ENCODE data around the gene ZBTB9.

The ZBTB9 gene, protein sequence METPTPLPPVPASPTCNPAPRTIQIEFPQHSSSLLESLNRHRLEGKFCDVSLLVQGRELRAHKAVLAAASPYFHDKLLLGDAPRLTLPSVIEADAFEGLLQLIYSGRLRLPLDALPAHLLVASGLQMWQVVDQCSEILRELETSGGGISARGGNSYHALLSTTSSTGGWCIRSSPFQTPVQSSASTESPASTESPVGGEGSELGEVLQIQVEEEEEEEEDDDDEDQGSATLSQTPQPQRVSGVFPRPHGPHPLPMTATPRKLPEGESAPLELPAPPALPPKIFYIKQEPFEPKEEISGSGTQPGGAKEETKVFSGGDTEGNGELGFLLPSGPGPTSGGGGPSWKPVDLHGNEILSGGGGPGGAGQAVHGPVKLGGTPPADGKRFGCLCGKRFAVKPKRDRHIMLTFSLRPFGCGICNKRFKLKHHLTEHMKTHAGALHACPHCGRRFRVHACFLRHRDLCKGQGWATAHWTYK

DNA sequence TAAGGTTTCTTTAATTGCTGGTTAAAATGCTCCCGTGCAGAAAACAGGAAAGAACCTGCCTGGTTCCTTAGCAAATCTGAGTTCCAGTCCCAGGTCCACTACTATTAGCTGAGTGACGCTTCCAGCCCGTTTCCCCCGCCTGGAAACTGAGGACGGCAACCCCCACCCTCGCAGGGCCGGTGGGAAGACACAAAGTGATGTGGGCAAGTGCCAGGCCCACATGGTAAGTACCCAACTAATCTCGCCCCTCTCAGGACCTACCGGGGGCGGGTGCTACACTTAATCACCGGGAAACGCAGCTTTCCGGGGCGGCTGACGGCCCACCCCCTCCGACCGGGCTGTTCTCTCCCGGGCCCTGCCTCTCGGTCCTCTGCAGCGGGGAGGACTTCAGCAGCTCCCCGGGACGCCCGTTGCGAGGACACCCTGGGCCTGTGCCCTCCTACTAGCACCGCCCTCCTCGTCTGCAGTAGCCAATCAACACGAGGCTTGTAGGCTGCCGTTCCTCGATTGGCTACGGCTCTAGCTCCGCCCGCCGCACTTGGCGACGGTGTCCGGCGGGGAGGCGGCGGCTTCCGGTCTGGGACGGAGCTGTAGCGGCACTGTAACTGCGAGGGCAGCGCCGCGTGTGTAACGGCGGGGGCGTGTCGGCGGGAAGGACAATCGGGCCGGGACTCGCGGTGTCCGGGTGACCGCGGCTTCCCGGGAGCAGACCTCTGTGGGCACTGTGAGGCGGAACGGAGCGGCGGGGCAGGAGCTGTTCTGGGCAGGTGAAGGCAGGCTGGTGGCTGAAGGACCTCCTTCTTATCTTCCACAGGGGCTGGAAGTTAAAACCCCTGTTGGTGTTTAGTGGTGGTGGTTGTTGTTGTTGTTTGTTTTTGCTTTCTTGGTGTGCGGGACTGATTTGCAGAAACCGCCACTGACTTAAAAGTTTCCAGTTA is at the start of gene ZBTB9:
Gene ZBTB9, plus strand, starts transcription at position 568 of the 938 bp plus-strand sequence. CDS start 525 bp downstream, outside the sequence.
- peak; percentile 89 to 97 for DNase-seq

DNA sequence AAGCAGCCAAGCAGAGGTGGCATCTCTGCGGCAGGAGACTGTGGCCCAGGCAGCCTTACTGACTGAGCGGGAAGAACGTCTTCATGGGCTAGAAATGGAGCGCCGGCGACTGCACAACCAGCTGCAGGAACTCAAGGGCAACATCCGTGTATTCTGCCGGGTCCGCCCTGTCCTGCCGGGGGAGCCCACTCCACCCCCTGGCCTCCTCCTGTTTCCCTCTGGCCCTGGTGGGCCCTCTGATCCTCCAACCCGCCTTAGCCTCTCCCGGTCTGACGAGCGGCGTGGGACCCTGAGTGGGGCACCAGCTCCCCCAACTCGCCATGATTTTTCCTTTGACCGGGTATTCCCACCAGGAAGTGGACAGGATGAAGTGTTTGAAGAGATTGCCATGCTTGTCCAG is 49.5 kb upstream of the ZBTB9 start:
- no peak for DNase-seq

DNA sequence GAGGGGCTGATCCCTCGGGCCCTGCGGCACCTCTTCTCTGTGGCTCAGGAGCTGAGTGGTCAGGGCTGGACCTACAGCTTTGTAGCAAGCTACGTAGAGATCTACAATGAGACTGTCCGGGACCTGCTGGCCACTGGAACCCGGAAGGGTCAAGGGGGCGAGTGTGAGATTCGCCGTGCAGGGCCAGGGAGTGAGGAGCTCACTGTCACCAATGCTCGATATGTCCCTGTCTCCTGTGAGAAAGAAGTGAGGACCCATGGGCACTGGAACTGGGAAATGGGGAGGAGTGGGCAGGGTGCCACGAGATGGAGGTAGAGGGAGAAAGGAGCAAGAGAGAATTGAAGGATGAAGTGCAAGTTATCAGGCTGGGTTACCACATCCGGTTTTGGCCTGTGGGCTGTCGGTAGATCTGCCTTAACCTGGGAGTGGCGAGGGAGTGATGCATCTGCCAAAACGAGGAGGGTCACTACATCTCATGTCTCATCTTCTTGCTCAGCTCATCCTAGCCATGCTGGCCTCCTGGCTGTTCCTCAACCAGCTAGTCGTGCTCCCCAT is 48.9 kb upstream of the ZBTB9 start:
- DNase-seq, result no peak

DNA sequence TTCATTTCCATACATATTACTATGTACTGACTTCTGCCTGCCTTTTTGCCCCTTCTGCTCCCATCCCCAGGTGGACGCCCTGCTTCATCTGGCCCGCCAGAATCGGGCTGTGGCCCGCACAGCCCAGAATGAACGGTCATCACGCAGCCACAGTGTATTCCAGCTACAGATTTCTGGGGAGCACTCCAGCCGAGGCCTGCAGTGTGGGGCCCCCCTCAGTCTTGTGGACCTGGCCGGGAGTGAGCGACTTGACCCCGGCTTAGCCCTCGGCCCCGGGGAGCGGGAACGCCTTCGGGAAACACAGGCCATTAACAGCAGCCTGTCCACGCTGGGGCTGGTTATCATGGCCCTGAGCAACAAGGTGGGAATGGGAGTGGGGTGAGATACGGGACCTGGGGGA is 48.2 kb upstream of the ZBTB9 start:
- DNase-seq, result no peak

DNA sequence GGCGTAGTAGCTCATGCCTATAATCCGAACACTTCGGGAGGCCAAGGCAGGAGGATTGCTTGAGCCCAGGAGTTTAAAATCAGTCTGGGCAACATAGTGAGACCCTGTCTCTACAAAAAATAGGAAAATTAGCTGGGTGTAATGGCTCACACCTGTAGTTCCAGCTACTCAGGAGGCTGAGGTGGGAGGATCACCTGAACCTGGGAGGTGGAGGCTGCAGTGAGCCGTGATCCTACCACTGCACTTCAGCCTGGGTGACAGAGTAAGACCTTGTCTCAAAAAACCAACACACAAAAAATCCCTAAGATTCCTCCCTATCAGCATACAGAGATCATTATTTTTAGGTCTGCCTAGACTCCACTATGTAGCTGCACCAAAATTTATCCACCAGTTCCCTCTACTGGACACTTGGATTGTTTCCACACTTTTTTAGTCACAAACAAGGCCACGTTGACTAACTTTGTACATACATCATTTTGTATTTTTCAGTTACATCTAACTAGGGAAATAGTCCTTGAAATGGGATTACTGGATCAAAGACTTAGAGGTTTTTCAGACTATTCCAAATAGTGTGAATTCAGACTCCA is 47.2 kb upstream of the ZBTB9 start:
- DNase-seq, result no peak

DNA sequence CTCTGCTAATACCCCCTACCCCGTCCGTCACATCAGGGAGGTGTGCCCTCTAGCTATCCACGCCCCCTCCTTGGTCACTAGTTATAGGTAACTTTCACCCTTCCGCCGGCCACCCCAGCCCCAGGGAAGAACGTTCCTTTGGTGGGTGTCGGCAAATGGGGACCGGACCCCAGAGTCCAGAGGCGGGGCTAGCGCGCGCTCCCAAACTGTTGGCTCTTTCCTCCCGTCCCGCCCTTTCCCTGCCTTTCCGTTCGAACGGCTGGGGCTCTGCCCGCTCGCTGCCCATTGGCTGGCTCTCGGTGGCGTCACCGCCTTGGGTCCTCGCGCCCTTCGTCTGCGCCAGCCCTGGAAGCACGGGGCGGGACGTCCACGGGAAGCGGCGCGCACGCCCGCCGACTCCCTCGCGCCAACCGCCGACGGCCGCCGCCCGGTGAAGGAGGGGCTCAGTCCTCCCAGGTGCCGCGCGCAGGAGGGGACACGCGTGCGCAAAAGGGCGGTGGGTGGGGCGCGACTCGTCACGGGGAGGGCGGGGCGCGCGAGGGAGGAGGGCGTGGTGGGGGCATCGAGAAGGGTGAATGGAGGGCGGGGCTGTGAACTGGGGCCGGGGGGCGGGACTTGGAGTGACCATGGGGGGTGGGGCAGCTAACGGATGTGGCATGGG is 44.2 kb upstream of the ZBTB9 start:
- DNase-seq, result peak; percentile 94 to 99

DNA sequence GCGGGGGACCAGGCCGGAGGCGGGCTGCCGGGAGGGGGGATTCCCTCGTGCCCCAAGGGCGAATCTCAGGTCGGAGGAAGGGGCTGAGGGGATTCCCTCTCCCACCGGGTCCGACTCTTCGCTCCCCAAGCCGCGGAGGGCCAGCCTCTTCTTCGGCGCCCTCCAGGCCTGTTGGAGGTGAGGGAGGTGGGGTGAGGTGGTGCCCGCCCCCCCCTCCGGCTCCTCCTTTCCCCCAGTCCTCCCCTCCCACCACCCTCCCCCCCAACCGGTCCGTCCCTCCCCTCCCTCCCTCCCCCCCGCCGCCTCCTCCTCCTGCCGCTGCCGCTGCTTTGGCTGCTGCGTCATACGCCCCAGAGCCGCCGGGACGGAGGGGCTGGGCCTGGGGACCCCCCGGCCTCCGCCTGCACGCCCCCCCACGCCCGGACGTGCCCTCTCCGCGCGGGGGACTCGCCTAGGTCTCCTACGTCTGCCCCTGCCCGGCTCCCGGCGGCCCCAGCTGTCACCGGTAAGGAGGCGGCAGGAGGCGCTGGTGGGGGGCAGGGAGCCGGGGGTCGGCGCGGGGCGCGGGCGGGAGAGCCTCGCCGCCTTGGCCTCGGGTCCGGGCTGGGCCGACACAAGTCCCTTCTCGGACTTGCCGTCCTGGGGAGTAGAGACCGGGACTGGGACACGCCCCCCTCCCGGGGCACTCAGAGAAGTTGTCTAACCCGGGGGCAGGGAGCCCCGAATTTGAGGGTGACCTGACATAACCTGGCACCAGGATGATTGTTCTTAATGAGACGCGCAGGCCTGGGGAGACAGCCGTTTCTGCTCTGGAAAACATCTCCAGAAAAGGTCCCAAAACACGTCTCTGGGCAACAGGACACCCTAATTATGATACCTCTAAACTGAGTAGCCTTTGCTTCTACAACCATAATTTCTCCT is 43.4 kb upstream of the ZBTB9 start, which contains the start of gene PHF1:
Gene PHF1, plus strand, starts transcription at position 304 of the 921 bp plus-strand sequence. CDS start 1,250 bp downstream, outside the sequence.
- DNase-seq, result peak in 1 of 2 experiments; percentile 88

DNA sequence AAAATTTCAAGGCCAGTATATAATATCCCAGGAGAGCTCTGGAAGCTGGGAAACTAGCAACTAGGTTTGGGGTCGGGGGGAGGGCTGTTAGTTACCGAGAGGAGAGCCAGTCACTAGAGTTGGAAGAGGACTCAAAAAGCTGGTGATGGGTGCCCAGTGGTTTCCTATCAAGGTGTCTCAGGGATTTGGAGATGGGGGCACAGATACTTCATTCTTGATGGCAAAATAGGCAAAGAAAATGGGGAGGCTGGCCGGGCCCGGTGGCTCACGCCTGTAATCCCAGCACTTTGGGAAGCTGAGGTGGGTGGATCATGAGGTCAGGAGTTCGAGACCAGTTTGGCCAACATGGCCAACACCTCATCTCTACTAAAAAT is 42.8 kb upstream of the ZBTB9 start:
- DNase-seq, result no peak

DNA sequence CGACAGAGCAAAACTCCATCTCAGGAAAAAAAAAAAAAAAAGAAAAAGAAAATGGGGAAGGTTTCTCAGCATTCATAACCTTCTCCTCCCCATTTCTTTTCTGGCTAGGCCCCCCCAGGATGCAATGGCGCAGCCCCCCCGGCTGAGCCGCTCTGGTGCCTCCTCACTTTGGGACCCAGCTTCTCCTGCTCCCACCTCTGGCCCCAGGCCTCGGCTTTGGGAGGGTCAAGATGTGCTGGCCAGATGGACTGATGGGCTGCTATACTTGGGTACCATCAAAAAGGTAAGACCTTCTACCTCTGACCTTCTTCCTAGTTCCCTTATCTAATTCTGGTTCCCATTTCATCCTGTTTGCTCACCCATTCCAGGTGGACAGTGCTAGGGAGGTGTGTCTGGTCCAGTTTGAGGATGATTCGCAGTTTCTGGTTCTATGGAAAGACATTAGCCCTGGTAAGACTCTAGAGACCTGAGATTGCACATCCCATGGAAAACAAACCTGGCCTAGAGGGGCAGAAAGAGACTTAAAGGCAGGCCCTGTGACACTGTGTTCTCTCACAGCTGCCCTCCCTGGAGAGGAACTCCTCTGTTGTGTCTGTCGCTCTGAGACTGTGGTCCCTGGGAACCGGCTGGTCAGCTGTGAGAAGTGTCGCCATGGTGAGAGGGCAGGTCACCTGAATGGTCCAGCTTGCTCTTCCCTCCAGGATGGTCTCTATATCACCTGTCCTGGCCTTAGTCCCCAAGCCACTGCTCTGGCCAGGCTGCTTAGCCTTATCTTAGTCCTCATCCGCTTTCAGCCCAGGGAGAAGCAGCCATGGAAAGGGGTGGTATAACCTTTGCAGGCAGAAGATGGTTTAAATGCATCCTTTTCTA is 42.0 kb upstream of the ZBTB9 start:
- no peak for DNase-seq

DNA sequence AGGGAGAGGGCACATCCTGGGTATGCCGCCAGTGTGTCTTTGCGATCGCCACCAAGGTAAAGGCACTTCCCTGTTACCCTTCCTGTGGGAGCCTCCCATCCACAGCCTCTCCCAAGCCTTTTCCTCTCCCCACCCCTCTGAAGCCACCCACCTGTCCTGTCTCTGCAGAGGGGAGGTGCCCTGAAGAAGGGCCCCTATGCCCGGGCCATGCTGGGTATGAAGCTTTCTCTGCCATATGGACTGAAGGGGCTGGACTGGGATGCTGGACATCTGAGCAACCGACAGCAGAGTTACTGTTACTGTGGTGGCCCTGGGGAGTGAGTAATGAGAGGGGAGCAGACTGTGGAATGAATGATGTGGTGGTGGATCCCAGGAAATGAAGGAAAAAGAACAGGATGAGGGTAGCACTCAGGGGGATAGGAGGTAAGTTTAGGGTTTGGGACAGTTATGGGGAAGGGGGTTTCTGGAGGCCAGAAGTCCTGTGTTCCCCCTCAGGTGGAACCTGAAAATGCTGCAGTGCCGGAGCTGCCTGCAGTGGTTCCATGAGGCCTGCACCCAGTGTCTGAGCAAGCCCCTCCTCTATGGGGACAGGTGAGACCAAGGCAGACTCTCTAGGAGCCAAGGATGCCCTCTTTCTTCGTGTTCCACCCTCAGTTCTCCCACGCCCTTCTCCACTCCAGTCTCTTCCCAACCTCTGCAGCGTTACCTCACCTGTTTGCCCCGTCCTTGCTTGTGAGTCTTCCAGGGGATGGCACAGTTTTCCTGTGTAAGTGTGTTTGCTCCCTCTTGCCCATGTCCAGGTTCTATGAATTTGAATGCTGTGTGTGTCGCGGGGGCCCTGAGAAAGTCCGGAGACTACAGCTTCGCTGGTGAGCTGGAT is 40.9 kb upstream of the ZBTB9 start:
- DNase-seq, result no peak

DNA sequence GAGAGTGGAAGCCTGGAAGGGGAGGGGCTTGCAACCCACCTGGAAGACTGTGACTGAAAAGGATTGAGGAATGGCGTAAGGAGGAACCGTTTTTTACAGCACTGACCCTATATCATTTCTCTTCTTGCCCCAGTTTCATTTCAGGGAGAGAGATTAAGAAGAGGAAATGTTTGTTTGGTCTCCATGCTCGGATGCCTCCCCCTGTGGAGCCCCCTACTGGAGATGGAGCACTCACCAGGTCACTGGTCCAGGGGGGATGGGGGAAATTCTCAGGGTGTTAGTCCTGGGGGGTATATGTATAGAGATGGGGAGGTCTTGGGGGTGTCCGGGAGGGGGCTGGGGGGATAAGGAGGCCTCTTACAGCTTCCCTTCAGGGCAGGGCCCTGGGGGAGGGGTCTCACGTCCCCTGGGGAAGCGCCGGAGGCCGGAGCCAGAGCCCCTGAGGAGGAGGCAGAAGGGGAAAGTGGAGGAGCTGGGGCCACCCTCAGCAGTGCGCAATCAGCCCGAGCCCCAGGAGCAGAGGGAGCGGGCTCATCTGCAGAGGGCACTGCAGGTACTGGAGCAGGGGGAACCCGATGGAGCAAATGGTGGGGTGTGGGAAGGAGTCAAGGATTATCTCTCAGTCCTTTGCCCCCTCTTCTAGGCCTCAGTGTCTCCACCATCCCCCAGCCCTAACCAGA is 39.6 kb upstream of the ZBTB9 start:
- DNase-seq, result peak in 1 of 2 experiments; percentile 29

DNA sequence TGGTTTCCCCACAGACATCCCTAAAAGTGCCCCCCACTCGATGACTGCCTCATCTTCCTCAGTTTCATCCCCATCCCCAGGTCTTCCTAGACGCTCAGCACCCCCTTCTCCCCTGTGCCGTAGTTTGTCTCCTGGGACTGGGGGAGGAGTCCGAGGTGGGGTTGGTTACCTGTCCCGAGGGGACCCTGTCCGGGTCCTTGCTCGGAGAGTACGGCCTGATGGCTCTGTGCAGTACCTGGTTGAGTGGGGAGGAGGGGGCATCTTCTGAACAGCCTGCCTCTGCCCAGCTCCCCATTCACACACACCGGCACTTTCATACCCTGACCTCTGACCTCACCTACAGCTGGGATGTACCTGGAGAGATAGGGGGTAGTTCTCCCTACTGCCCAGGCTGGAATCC is 38.5 kb upstream of the ZBTB9 start:
- DNase-seq, result no peak

DNA sequence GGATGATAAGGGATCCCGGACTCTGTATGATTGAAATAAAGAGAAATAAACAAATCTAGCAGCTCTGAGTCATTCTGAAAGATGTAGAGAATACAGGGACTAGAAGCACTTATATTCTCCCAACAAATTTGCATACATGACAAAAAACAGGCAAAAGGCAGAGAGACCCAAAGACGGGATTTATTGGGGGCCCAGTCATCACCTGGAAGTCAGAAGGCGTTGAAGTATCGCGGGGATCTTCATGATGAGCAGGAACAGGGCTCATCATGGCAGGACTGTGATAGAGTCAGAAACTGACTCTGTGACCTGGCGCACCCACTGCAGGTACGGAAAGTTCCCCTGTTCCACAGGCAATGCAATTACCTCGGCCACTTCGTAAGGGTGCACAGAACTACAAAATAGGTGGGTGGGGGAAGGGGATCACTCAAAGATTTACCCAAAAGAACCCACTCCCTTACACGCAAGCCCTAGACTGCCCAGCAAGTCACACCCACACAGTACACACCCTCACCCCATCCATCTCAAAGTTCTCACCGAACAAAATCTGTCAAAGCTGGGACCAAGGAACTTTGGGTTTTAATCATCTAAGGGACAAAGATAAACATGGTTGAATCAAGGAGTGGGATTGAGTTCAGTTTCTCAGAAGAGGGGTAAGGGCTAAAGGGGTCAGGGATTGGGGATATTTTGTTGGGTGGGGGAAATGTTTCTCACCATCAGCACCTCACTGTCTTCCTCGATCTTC is 37.8 kb upstream of the ZBTB9 start:
- DNase-seq, result no peak

DNA sequence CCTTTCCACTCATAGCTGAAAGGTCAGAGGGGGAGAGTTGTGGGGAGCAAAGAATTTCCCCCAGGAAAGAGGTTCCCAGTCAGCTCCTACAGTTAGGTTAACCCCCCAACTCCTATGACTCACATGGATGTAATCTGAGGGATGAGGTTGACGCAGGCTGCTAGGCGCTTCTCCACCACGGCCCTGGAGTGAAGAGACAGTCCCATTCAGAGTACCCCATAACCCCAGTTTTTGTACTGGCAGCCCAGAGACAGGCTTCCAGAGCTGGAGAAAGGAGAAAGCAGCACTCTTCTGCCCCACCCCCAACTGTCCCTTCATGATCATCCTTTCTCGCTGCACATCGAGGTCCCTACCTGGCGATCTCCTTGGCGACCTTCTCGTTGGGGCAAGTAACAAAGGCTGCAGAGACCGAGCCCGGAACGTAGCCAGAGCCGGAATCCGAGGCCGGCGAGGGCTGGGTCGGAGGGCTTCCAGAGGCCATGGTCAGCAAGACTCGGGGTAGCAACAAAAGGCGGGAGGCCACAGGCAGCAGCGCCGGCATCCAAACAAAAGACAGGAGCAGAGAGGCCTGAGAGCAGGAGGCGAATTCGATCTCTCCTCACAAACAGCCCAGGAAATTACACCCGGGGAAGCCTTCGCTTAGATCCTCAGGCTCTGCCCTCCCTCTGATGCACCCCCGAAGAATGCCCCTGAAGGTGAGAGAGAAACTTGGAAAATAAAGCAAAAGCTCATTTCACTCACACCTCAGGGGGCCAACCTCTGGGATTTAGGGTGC is 37.1 kb upstream of the ZBTB9 start:
- no peak for DNase-seq

DNA sequence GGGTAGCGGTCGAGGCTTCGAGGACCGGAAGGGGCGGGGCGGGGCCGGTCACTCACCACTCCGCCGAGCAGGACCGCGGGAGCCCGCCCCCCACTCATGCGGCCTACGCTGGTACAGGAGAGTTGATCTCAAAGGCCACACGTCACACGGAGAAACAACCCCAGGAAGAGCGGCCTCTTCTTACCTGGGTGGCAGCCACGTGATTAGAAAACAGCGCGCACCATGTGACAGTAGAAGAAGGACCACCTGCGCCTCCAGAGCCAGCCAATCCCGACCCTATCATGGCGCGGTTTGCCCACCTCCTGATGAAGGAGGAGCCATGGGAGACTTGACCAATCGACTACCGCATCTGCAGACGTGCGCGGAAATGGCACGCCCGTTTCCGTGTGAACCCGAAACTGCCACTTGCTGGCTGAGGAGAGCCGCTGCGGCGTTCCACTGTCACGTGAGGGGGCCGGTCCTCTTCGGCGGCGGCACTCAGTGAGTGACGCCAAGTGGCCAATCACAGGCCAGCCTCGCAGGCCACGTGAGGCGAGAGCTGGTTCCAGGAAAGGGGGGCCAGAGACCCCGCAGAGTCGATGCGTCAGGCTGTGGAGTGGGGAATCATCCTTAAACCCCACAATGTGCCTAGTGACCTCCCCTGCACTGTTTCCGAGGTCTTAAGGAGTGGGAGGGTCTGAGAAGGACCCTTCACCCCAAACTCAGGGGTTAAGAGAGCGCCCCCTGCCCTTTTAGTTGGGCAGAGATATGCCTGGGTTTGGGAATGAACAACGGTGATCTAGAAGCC is 36.3 kb upstream of the ZBTB9 start, which contains the start of gene CUTA:
Gene CUTA, minus strand, starts transcription at position 205 of the 787 bp plus-strand sequence. Its CDS starts 107 bp downstream, at position 98.
- peak; percentile 99 for DNase-seq

All from NCI-H526 (cell line).